Caco-2 (cell line): Measurements from ENCODE around the gene DCP1B. TPM values are rescaled to one million over a fixed set of nuclear protein-coding genes. Genes with fewer than 3 reads are reported as not detected.

Source experiments
- BruUV-seq: library from RNA; stranded (reverse); fragments of 400-500 nt; replicated peaks from 2 replicates; lab custom pipeline; 2021; lab: Mats Ljungman, UMichigan
- CTCF ChIA-PET: fragments of 300-600 bp; sonication (Branson Sonifier 250); formaldehyde crosslinking; loops from one replicate; lab custom pipeline; 2022; ENCODE audit warnings: antibody characterized with exemption; lab: Charles Lee
- POLR2A ChIA-PET: fragments of 300-600 bp; sonication (Branson Sonifier 250); formaldehyde crosslinking; loops from one replicate; lab custom pipeline; 2022; ENCODE audit warnings: antibody characterized with exemption; lab: Charles Lee
- DNase-seq, 2 experiments: peaks; one replicate each; pipeline versions ENCODE4 v3.0.0 to v3.0.0-alpha.2; 2020 to 2022
- H3K27me3 ChIP-seq: replicated peaks from 2 replicates; pipeline ENCODE4 v1.6.0; 2011; ENCODE audit warnings: low read length; ENCODE audit not compliant: control insufficient read depth, insufficient read depth
- H3K36me3 ChIP-seq: 2 replicates; pipeline ENCODE4 v1.5.1; 2011; ENCODE audit warnings: low read length; ENCODE audit not compliant: control insufficient read depth, insufficient read depth
- H3K4me1 ChIP-seq: fragments of 250-450 bp; sonication (Bioruptor Pico); 2 replicates; pipeline ENCODE4 v1.5.1; 2020; ENCODE audit warnings: mild to moderate bottlenecking
- H3K4me3 ChIP-seq: 2 replicates; pipeline ENCODE4 v1.5.1; 2011; ENCODE audit warnings: low read depth, mild to moderate bottlenecking, control low read depth, low read length
- H3K9me3 ChIP-seq: fragments of 250-450 bp; sonication (Bioruptor Pico); 2 replicates; pipeline ENCODE4 v1.5.1; 2020; ENCODE audit warnings: mild to moderate bottlenecking, moderate library complexity
- H3K27ac Mint-ChIP-seq: one replicate; pipeline ENCODE4 v1.8.0; 2022; ENCODE audit warnings: mixed read lengths; ENCODE audit not compliant: unreplicated experiment
- H3K27me3 Mint-ChIP-seq: one replicate; pipeline ENCODE4 v1.8.0; 2022; ENCODE audit warnings: mixed read lengths; ENCODE audit not compliant: insufficient read depth, unreplicated experiment
- H3K36me3 Mint-ChIP-seq: one replicate; pipeline ENCODE4 v1.8.0; 2022; ENCODE audit warnings: mild to moderate bottlenecking, mixed read lengths; ENCODE audit not compliant: insufficient read depth, unreplicated experiment
- H3K4me1 Mint-ChIP-seq: one replicate; pipeline ENCODE4 v1.8.0; 2022; ENCODE audit warnings: low read depth, mixed read lengths; ENCODE audit not compliant: unreplicated experiment
- H3K4me3 Mint-ChIP-seq: one replicate; pipeline ENCODE4 v1.8.0; 2022; ENCODE audit warnings: mild to moderate bottlenecking, moderate library complexity, mixed read lengths; ENCODE audit not compliant: unreplicated experiment
- H3K9me3 Mint-ChIP-seq: one replicate; pipeline ENCODE4 v1.8.0; 2022; ENCODE audit warnings: mixed read lengths; ENCODE audit not compliant: unreplicated experiment
- CTCF ChIP-seq, 2 experiments: fragments of 200-600 bp in 1 of 2; IDR thresholded peaks; 1 replicate in 1 of 2; 2 replicates in 1 of 2; pipeline versions ENCODE4 v1.5.1 to v1.8.0; 2011 to 2022; ENCODE audit warnings: antibody characterized with exemption in 1 of 2, control low read depth in 1 of 2, inconsistent platforms in 1 of 2, low read depth in 1 of 2, low read length in 1 of 2, mild to moderate bottlenecking in 1 of 2, moderate library complexity in 1 of 2; ENCODE audit not compliant: insufficient read depth in 1 of 2, severe bottlenecking in 1 of 2, unreplicated experiment in 1 of 2
- intact Hi-C: fragments of 100-400 bp; cut with micrococcal nuclease; formaldehyde crosslinking; loops from one replicate; pipeline ENCODE4 v1.10.0; 2022; ENCODE audit not compliant: unreplicated experiment
- total RNA-seq: library from RNA; stranded (reverse); gene quantifications from 2 replicates; pipeline ENCODE4 v1.2.3, GENCODE V29; 2022

DCP1B gene
- total RNA-seq, 1 experiment from 2014 or later = 8.2 TPM

DNA sequence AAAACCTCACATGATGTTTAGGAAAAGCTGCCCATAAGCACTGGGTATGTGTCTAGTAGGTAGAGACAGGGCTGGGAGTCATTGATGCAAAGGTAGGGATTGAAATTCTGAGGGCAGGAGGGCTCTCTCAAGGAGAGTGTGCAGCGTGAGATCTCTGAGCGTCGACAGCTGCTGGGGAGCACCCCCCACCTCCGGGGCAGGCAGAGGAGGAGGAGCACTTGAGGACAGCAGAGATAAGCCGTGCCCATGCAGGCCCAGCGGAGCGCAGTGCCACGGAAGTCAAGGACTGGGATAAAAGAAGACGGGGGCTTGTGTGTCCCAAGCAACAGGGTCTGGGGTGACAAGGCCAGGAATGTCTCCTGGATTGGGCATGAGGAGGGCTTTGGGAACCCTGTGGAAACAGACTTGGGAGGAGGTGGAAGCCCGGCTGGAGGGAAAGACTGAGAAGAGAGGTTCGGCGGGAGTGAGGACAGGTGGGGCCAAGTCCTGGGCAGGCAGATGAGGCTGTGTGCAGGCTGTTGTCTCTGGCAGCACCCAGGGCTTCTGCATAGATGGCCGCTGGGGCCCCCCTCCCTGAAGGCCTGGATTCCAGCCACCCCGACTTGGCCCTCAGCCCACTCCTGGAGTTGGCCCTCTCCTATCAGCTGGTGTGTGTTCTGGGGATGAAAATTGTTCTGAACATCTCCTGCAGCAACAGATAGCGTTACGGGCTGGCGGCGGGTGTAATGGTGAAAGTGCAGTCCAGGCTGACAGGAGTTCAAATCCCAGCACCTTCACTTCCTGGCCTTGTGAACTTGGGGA lies 87.7 kb downstream of the DCP1B start:
- peak in 1 of 2 experiments; percentile 37 for DNase-seq
- no peak for TF ChIP-seq CTCF (IDR thresholded peaks at IDR 0.05; ENCODE audit: insufficient read depth in 1 of 2, low read depth in 1 of 2, low read length in 1 of 2, severe bottlenecking in 1 of 2, unreplicated experiment in 1 of 2)
- no peak overlapping the region for H3K27ac Mint-ChIP-seq

DNA sequence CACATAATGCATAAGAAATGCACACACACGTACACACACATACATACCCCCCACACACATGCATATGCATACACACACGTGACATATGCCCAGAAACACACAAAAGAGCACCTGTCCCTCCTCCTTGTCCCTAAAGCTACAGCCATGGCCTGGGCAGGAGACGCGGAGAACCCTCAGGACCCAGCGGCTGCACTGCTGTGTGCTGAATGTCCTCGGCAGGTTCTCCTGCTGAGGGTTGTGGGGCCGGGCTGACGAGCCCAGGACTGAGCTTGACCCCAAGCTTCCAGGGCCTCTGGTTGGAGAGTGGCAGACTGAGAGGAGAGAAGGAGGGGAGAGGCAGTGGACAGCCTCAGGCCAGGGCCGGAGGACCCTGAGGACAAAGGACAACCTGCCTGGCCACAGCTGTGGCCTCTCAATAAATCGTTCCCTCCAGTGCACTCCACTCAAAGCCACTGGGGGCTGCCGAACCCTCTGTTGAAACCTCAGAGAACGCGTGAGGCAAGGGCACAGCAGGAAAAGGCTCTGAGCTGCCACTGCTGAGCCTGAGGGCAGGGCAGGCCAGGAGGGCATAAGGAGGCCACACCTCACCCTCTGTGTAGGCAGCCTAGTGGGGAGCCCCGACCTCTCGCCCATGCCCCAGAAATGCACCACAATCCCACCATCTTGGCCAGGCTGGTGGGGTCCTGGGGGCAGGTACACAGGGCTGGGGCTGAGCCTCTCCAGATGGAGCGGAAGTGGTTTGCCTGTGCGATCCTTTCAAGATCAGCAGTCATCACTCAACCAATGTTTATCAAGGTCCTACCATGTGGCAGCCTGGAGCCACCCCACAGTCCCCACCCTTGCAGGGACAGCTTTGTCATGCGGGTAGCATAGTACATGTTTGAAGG lies 88.9 kb downstream of the DCP1B start:
- H3K27ac Mint-ChIP-seq = no peak overlapping the region
- ChIA-PET POLR2A (no interaction called here), CTCF (interaction anchor here (0.6 to 1.5 kb wide), 2 partner anchors 24 to 1416 kb away, joined by 4 to 6 read pairs; no protein-coding TSS in a partner anchor)
- H3K9me3 Mint-ChIP-seq = no peaks in the 10 kb centered on the region
- no peaks in the 10 kb centered on the region for H3K9me3 ChIP-seq
- H3K4me1 Mint-ChIP-seq = no peaks in the 10 kb centered on the region
- no peaks in the 10 kb centered on the region for H3K27me3 ChIP-seq
- no peak for TF ChIP-seq CTCF (IDR thresholded peaks at IDR 0.05; ENCODE audit: insufficient read depth in 1 of 2, low read depth in 1 of 2, low read length in 1 of 2, severe bottlenecking in 1 of 2, unreplicated experiment in 1 of 2)
- intact Hi-C loops = no loop called here
- H3K4me3 Mint-ChIP-seq = no peak overlapping the region
- DNase-seq = peak in 1 of 2 experiments; percentile 31
- BruUV-seq = no TSS peak
- H3K27me3 Mint-ChIP-seq = peaks cover 3% of the 10 kb centered on the region
- H3K36me3 ChIP-seq = no peaks in the 10 kb centered on the region
- no peak overlapping the region for H3K4me3 ChIP-seq
- no peaks in the 10 kb centered on the region for H3K36me3 Mint-ChIP-seq
- no peaks in the 10 kb centered on the region for H3K4me1 ChIP-seq

More for the DNA sequence above, 87.7 kb downstream of the DCP1B start:
- no peak overlapping the region for H3K4me3 Mint-ChIP-seq
- no peaks in the 10 kb centered on the region for H3K36me3 ChIP-seq
- peaks cover 3% of the 10 kb centered on the region for H3K27me3 Mint-ChIP-seq
- BruUV-seq = no TSS peak
- ChIA-PET POLR2A (no interaction called here), CTCF (interaction anchor here (1.5 kb wide), 1 partner anchor 23 kb away, joined by 4 read pairs; no protein-coding TSS in a partner anchor)
- no peaks in the 10 kb centered on the region for H3K4me1 ChIP-seq
- H3K4me1 Mint-ChIP-seq = no peaks in the 10 kb centered on the region
- no peaks in the 10 kb centered on the region for H3K36me3 Mint-ChIP-seq
- H3K9me3 Mint-ChIP-seq = no peaks in the 10 kb centered on the region
- H3K27me3 ChIP-seq = no peaks in the 10 kb centered on the region
- intact Hi-C loops = no loop called here
- H3K9me3 ChIP-seq = no peaks in the 10 kb centered on the region
- no peak overlapping the region for H3K4me3 ChIP-seq
